Measurements from ENCODE around the gene PTPN11.
"Not testable (repeated sequence)": the region's sequence is repeated elsewhere in the genome, so short reads cannot be mapped to it uniquely, and the experiment has no call there.

The PTPN11 gene

DNA sequence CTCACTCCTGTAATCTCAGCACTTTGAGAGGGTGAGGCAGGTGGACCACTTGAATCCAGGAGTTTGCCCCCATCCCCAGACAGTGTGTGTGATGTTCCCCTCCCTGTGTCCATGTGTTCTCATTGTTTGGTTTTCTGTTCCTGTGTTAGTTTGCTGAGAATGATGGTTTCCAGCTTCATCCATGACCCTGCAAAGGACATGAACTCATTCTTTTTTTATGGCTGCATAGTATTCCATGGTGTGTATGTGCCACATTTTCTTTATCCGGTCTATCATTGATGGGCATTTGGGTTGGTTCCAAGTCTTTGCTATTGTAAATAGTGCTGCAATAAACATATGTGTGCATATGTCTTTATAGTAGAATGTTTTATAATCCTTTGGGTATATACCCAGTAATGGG is 38.4 kb downstream of the PTPN11 start:
- not testable (repeated sequence) for DNase-seq

DNA sequence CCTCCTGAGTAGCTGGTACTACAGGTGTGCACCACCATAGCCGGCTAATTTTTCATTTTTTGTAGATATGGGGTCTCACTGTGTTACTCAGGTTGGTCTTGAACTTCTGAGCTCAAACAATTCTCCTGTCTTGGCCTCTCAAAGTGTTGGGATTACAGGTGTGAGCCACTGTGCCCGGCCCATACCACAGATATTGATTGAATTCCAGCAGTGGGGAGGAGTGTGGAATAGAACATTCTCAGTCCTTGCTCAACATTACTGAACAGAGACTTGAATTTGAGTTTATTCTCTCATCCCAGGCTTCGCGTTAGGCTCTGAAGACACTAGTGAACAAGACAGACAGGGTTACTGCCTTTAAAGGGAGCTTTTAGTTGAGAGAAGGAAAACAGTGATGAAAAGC is 39.6 kb downstream of the PTPN11 start:
- no peak for DNase-seq

DNA sequence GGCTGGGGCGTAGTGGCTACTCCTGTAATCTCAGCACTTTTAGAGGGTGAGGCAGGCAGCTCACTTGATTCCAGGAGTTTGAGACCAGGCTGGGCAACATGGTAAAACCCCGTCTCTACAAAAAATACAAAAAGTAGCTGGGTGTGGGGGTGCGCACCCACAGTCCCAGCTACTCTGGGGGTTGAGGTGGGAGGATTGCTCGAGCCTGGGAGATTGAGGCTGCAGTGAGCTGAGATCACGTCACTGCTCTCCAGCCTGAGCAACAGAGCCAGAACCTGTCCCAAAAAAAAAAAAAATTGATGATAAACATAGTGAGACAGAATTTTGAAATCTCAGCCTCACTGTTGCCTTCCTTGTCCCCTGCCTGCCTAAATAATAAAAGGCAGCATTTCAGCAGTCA is 40.0 kb downstream of the PTPN11 start:
- DNase-seq: no peak

DNA sequence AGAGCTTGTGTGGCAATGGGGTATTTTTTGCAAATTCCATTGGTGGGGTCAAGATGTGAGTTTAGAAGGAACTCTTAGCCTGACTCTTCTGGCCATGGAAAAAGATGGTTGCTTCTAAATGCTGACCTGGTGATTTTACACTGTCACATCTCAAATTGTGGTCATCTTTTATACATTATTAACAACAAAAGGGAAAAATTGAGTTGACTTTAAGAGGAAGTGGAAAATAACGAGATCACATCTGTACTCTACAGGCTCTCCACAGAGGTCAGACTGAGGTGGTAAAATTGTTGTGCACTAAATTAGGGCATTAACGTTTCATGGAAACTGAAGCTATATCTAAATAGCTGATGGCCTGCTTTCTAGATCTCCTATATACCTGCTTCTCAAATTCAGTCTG is 44.7 kb downstream of the PTPN11 start:
- DNase-seq: no peak

DNA sequence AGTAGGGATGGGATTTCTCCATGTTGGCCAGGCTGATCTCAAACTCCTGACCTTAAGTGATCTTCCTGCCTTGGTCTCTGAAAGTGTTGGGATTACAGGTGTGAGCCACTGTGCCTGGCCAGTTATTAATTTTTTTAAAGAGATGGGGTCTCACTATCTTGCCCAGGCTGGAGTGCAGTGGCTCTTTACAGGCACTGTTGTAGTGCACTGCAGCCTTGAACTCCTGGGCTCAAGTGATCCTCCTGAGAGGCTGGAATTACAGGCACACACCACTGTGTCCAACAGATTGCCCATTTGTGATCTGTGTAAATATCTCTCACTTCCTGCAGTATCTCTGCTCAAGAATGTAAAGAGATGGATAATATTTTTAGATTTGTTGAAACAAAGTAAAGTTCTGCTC is 45.9 kb downstream of the PTPN11 start:
- no peak for DNase-seq

DNA sequence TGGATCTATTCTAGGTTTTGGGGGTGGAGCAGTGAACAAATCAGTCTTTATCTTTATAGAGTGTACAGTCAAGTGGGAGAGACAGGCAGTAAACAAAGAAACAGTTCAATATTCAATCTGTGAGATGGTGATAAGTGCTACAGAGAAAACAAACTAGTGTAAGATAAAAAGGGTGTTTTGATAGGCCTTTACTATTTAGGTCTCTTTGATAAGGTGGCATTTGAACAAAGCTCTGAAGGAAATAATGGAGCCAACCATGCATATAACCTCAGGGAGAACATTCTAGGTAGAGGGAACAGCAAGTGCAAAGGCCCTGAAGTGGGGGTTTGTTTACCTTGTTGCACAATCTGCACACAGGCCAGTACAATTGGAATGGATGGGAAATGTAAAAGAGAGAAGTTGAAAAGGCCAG is 47.3 kb downstream of the PTPN11 start:
- no peak for DNase-seq

DNA sequence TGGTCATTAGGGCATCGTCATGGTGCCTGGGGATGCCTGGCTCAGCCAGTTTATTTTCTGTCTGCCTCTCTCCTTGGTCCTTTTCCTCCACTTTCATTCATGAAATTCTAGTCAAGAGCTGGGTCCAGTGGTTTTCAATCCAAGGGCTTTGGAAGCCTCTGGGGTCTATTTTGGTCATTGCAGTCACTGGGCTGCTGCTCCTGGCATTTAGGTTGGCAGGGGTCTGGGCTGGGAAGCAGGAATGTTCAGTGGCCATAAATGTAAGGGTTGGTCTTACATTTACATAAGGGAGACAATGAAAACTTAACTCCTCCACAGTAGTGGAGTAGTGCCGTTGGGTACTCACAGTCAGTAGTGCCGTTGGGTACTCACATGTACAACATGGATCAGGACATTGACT is 48.1 kb downstream of the PTPN11 start:
- DNase-seq: no peak

DNA sequence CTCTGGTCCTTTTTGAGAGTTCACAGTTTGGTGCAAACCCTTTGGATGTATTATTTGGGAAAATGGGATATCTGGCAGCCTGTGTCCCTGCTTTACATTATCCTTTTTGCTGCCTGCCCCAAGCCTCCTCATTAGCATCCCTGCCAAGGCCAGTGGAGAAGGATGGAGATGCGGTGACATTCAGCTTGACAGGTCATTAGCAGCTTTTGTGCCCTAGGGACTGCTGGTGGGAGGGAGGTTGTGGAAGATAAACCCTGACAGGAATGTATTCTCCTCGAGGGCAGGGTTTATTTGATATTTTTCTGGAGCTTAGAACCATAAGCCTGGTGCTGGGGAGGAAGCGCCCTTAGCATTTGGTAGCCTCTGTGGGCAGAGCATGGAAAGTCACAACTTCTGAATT is 49.3 kb downstream of the PTPN11 start:
- DNase-seq: no peak

DNA sequence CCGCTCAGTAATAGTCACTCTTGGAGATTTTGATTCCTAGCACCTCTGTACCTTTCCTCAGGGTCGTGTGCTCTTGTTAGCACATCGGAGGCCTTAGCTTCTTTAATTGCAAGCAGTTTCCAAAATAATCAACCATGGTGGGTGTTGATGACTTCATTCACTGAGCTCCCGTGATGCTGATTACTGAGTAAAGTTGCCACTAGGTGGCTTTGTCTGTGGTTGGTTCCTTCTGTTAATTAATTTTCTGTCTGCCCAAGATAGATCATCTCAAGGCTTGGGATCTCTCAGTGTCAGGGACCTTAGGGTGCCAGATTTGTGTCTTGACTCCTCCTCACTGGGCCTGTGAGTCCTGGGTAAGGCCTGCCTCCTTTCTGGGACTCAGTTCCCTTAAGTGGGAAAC is 54.3 kb downstream of the PTPN11 start:
- DNase-seq: no peak

DNA sequence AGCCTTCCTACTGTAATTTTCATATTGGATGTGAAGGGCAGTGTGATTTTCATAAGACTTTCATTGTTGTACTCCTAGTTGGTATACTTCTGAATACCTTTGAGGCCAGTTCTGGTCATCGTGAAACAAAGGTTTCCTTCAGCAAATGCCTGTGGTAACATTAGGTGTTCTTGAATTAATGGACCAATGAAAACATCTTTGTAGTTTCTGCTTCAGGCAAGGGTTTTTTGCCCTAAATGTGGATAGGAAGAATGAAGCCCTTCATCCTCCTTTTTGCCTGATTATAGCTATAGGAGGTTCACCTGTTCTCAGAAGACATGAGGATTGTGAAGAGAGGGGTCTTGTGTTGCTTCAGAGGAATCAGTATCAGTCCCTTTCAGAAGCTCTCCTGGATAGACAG is 60.7 kb downstream of the PTPN11 start:
- no peak for DNase-seq

DNA sequence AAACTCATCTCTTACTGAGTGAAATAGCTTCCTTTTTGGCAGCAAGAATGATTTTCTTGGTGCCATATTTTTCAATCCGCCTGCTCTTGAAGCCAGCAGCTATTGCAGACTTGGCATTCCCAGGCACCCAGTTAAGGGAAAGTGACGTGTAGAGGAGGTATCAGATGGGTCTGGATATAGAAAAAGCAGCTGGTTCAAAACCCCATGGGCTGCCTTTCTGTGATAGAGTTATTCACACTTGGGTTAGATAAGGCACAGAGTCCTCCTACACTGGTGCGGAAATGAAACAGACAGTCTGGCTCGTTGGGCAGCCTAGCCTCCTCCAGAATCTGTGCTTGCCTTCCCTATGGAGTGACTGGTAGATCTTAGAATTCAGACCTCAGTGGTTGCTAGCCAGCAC is 62.2 kb downstream of the PTPN11 start:
- no peak for DNase-seq

DNA sequence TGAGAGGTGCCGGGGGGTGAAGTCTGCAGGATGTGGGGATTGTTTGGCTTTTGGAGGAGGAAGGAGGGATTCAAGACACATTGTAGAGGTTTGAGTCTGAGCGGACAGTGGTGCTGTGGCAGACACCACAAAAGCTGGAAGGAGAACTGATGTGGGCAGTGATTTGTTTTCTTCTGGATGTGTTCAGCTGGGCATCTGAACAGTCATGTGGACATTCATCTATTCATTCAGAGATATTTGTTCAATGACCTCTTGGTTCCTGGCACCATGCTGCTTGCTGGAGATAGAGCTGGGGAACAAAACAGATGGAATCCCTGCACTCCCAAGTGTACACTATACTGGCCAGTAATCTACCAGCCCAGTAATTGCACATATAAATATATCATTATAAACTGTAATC is 64.0 kb downstream of the PTPN11 start:
- DNase-seq: no peak

DNA sequence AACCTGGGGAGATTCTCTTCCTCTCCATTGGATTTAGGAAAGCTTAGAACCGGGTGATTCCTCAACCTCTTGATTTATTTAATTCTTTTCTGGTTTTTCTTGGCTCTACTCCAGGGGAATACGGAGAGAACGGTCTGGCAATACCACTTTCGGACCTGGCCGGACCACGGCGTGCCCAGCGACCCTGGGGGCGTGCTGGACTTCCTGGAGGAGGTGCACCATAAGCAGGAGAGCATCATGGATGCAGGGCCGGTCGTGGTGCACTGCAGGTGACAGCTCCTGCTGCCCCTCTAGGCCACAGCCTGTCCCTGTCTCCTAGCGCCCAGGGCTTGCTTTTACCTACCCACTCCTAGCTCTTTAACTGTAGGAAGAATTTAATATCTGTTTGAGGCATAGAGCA is 67.6 kb downstream of the PTPN11 start:
- DNase-seq: no peak

DNA sequence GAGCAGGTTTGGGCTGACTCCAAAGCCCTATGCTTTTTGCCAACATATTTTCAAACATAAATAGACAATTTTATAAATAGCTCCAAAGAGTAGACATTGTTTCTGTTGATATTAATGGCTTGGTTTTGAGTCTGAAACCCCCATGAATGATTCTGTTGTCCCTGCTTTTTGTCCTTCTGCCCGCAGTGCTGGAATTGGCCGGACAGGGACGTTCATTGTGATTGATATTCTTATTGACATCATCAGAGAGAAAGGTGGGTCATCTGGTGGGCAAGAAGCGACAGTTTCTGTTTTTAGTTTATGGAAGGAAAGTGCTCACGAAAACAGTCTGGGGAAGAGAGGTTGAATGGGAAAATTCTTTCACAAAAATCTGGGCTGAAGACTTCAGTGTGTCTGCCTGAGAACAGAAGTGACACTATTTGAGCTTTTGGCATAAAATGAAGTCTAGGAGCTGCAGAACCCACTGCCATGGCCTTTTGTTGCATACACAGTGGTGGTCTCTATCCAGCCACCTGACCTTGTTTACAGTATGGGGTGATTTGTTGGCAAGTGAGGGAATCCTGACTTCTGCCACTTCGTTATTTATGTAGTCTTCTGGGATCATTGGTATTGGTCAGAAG is 69.6 kb downstream of the PTPN11 start:
- DNase-seq: no peak

DNA sequence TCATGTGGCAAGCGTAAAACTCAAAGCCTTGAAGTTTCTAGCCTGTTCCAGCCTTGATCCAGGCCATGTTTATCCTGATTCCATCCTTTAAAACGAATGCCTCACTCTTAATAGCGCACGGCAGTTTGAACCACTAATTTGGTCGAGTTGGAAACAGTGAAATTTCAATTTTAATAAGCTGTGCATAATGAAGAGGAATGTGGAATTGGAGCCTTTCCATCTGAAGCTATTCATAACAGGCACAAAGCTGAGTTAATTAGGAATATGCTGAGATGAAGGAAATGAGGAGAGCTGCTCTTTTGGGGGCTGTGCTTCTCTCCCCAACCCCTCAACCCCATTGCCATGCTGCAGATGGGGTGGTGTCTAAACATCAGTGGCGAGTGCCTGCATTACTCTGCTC is 70.7 kb downstream of the PTPN11 start:
- no peak for DNase-seq

DNA sequence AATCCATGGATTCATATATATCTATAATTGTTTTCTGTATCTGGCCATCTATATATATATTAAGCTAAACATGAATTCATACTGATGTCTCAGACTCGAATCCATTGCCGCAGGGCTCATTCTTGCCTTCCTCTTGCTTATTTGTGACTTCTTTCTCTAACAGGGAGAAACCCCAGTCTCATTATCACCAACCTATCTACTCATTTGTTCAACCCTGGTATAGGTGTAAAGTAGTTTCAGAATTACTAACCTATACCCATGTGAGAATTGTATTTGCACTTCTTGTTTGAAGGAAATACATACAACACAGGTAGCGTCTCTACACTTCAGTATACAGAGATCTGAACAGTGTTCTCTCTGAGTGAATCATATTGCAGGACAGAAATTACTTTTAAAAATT is 77.7 kb downstream of the PTPN11 start:
- no peak for DNase-seq

DNA sequence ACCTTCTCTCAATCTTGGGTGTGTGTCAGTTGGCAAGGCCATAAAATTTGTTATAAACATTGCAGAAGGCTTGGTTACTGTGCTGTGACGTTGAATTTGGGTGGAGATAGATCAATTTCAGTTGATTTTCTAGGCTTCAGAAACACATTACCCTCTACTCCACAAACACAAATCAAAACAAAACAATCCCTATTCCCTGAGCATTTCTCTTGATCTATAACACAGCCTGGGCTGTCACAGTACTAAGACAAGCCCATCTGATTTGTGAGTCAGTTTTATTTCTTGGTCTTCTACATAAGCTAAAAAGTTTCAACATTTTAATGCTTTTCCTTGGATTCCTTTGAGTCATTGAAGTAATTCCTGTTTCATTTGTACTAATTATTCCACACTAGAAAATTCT is 79.8 kb downstream of the PTPN11 start:
- no peak for DNase-seq

DNA sequence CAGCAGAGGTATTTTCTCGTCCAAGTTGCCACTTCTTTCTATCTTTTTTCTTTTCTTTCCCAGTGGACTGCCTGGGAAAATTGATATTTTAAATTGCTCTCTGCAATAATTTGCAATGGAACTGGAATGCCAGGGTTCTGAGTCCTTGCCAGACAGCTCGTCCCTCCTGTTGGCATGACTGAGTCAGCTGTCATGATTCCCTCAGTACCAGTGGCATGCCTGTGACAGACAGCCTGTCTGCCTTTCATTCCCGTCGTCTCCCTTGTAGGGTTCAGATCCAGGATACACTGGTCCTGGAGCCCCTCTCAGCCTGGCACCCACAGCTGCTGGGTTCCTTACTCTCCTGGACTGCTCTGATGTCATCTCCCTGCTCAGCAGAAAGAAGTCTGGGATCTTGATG is 84.8 kb downstream of the PTPN11 start:
- DNase-seq: no peak

DNA sequence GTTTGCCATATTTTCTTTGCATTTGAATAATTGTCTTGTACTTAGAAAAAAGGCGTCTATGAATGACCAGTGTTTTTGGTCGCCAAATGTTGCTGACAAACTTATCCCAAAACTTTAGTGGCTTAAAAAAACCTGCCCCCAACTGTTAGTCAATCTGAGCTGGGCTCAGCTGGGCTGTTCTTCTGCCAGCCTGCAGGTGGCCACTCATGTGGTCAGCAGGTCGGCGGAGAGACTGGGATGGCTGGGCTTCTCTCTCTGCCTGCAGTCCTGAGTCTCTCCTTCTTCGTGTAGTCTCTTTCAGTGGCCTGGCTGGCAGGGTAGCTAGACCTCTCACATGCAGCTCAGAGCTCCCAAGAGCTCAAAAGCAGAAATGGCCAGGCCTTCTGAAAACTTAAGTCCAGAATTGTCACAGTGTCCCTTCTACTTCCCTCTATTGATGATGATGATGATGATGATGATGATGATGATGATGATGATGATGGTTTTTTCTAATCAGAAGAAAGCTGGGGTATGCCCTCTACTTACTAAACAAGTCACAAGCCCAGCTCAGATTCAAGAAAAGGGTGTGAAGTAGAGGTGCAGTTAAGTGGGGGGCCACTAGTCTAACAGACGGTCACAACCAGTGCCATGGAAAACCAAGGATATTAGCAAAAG is 87.9 kb downstream of the PTPN11 start:
- DNase-seq: no peak

DNA sequence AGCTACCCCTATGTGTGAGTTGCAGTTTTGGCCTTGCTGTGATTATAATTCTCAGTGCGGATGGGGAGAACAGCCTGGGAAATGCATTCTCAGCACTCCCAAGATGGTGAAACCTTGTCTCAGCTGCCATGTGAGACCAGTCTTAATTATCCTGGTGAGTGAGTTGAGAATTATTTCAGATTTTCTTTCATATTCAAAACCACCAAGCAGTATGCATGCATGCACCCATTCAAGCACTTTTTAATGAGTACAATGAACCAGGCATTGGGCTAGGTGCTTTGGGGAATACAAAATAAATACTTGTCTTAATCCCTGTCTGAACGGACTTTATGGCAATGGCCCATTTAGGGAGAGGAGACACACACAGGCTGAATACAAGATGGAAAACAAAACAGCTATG is 94.7 kb downstream of the PTPN11 start:
- no peak for DNase-seq

DNA sequence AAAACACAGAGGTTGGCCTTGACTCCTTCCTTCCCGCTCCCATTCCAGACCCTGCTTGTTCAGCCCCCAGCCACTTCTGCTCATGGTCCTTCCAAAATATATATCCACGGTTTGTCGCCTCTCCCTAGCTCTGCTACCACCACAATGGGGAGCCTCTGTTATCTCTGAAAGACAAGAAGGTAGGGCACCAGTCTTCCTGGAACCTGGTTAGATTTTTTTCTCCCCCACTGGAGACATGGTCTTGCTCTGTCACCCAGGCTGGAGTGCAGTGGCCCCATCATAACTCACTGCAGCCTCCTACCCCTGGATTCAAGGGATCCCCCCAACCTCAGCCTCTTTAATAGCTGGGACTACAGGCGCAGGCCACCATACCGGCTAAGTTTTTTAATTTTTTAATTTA is 95.7 kb downstream of the PTPN11 start:
- no peak for DNase-seq

DNA sequence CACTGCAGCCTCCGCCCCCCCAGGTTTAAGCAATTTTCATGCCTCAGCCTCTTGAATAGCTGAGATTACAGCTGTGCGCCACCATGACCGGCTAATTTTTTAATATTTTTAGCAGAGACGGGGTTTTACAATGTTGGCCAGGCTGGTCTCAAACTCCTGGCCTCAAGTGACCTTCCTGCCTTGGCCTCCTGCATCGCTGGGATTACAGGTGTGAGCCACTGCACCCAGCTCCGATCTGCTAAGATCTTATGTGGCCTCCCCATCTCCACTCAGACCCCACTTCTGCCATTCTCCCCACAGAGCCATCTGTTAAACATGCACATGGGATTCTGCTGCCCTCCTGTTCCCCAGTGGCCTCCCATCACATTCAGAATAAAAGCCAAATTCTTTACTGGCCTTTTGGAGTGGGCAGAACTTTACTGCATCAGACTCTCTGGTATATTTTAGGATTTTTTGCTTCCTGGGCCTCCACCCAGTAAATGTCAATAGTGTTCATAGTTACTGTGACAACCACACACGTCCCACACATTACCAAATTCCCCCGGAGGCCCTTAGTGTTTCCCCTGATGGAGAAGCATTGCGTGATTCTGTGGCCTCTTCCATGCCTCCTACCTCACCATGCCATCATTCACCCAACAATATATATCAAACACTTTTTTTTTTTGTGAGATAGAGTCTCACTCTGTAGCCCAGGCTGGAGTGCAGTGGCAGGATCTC is 96.3 kb downstream of the PTPN11 start:
- no peak for DNase-seq

DNA sequence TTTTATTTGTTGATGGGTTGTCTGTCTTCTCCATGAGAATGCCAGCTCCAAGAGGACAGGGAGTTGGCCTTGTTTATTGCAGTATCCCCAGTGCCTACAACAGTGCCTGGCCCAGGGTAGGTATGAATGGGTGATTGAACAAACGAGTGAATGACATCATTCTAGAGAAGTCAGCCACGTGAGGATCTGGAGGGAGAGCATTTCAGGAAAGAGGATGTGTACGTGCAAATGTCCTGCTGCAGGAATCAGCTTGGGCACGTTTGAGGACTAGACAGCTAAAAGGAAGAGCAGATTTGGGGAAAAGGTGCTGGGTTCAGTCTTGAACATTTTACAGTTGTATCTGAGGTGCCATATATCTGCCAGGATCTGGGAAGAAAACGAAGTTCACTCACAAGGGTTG is 97.1 kb downstream of the PTPN11 start:
- DNase-seq: no peak

DNA sequence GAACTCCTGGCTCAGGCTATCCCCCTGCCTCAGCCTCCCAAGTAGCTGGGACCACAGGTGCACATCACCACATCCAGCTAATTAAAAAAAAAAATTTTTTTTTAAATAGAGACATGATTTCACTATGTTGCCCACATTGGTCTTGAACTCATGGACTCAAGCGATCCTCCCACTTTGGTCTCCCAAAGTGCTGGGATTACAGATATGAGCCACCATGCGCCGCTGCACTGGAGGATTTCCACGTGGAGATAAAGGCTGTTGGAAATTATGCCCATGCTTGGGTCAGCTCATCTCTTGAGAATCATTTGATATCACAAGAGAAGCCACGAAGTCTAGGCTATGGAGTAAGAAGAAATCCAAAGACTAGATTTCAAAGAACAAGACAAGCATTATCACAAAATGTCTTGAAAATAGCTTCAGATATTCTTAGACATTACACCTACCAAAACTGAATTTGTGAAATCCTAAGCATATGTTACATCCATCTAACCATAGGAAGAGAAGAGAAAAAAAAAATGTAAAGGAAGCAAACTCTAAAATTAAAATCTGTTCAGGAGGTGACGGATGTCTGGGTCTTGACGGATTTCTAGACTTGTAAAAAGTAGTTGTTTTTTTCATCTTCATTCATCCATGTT is 99.1 kb downstream of the PTPN11 start:
- no peak for DNase-seq

Measured in EL (cell line).